GM23338 (cell line): ENCODE data around the gene PLP2.

Experiments used
- CREB1 ChIP-seq: fragments of 250-450 bp; sonication (Bioruptor Pico); IDR thresholded peaks from 2 replicates; pipeline ENCODE4 v1.5.0; 2020; ENCODE audit warnings: low read depth, mild to moderate bottlenecking, moderate library complexity
- EZH2 ChIP-seq: fragments of 200-600 bp; sonication (generic); IDR thresholded peaks from one replicate; pipeline ENCODE4 v1.8.0; 2017; ENCODE audit warnings: antibody characterized with exemption, mild to moderate bottlenecking, low read depth; ENCODE audit not compliant: unreplicated experiment
- EZH2phosphoT487 ChIP-seq: fragments of 200-600 bp; sonication (generic); IDR thresholded peaks from one replicate; pipeline ENCODE4 v1.8.1; 2018; ENCODE audit warnings: antibody characterized with exemption; ENCODE audit not compliant: unreplicated experiment
- JUNB ChIP-seq: IDR thresholded peaks from one replicate; pipeline ENCODE4 v1.6.1; 2016; ENCODE audit warnings: antibody characterized with exemption; ENCODE audit not compliant: unreplicated experiment
- POLR2AphosphoS5 ChIP-seq: IDR thresholded peaks from 2 replicates; pipeline ENCODE4 v1.6.1; 2016; ENCODE audit warnings: antibody characterized with exemption, low read depth
- STAT1 ChIP-seq: IDR thresholded peaks from one replicate; pipeline ENCODE4 v1.6.1; 2016; ENCODE audit warnings: antibody characterized with exemption; ENCODE audit not compliant: unreplicated experiment
- ZNF114 ChIP-seq: fragments of 250-450 bp; sonication (Bioruptor Pico); IDR thresholded peaks from 2 replicates; pipeline ENCODE4 v1.5.0; 2020; ENCODE audit warnings: mild to moderate bottlenecking, moderate library complexity
- TF ChIP-seq, protein P1 (sequence below): IDR thresholded peaks from one replicate; pipeline ENCODE4 v1.6.1; 2018; ENCODE audit warnings: antibody characterized with exemption; ENCODE audit not compliant: unreplicated experiment
- TF ChIP-seq, protein P2 (sequence below), 2 experiments: fragments of 200-600 bp in 1 of 2; sonication (generic) in 1 of 2; conservative IDR thresholded peaks; 2 replicates each; pipeline versions ENCODE4 v1.5.1 to v1.6.1; 2016 to 2017; ENCODE audit warnings: antibody characterized with exemption in 2 of 2, low read depth in 2 of 2, mild to moderate bottlenecking in 2 of 2, moderate library complexity in 1 of 2
- TF ChIP-seq, protein P3 (sequence below): IDR thresholded peaks from 2 replicates; pipeline ENCODE4 v1.6.1; 2016; ENCODE audit warnings: antibody characterized with exemption

DNA sequence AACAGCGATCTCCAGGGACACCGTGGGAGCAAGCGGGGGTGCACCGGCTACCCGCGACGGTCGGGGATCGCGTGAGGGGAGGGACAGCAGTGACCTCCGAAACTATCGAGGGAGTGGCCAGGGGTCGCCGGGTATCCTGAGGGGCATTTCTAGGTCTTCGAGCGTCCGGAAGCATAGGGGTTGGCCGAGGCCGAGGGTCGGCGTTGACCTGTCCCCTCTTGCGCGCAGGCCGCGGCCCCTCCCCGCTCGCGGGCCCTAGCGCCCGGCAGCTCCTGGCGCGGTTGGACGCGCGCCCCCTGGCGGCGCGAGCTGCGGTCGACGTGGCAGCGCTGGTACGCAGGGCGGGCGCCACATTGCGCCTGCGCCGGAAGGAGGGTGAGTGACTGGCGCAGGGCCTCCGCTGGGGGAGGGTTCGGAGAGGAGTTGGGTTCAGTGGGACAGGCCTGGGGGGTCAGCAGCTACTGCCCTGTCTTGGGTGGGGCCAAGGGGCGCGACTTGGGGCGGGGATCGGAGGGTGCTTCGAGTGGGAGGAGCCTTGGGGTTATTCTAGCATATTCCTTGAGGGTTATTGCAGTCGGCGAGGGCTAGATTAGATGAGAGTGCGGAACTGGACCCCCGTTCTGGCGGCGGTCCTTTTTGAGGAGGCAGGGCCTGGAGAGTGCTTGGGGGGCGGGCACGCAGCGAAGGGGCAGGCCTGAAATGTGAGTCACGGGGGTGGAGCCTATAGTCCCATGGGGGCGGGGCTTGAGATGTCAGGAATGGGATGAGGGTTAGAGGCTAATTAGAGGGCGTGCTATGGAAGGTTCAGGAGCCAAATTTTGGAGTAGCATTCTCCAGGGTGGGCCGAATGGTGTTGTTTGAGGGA lies 7.9 kb upstream of the PLP2 start:
- TF ChIP-seq, protein P1, sequence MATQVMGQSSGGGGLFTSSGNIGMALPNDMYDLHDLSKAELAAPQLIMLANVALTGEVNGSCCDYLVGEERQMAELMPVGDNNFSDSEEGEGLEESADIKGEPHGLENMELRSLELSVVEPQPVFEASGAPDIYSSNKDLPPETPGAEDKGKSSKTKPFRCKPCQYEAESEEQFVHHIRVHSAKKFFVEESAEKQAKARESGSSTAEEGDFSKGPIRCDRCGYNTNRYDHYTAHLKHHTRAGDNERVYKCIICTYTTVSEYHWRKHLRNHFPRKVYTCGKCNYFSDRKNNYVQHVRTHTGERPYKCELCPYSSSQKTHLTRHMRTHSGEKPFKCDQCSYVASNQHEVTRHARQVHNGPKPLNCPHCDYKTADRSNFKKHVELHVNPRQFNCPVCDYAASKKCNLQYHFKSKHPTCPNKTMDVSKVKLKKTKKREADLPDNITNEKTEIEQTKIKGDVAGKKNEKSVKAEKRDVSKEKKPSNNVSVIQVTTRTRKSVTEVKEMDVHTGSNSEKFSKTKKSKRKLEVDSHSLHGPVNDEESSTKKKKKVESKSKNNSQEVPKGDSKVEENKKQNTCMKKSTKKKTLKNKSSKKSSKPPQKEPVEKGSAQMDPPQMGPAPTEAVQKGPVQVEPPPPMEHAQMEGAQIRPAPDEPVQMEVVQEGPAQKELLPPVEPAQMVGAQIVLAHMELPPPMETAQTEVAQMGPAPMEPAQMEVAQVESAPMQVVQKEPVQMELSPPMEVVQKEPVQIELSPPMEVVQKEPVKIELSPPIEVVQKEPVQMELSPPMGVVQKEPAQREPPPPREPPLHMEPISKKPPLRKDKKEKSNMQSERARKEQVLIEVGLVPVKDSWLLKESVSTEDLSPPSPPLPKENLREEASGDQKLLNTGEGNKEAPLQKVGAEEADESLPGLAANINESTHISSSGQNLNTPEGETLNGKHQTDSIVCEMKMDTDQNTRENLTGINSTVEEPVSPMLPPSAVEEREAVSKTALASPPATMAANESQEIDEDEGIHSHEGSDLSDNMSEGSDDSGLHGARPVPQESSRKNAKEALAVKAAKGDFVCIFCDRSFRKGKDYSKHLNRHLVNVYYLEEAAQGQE = no peak
- TF ChIP-seq JUNB = no peak
- TF ChIP-seq CREB1 = 0 out of 2 replicates have a peak, but pooled peaks have one; percentile 23
- peak; percentile 33; the same call in 1 of the 2 replicates for TF ChIP-seq POLR2AphosphoS5
- no peak for TF ChIP-seq EZH2phosphoT487
- TF ChIP-seq, protein P2, sequence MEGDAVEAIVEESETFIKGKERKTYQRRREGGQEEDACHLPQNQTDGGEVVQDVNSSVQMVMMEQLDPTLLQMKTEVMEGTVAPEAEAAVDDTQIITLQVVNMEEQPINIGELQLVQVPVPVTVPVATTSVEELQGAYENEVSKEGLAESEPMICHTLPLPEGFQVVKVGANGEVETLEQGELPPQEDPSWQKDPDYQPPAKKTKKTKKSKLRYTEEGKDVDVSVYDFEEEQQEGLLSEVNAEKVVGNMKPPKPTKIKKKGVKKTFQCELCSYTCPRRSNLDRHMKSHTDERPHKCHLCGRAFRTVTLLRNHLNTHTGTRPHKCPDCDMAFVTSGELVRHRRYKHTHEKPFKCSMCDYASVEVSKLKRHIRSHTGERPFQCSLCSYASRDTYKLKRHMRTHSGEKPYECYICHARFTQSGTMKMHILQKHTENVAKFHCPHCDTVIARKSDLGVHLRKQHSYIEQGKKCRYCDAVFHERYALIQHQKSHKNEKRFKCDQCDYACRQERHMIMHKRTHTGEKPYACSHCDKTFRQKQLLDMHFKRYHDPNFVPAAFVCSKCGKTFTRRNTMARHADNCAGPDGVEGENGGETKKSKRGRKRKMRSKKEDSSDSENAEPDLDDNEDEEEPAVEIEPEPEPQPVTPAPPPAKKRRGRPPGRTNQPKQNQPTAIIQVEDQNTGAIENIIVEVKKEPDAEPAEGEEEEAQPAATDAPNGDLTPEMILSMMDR (conservative IDR thresholded peaks at IDR 0.05; ENCODE audit: low read depth in 2 of 2) = peak; percentile 44 to 77
- no peak for TF ChIP-seq EZH2
- TF ChIP-seq, protein P3, sequence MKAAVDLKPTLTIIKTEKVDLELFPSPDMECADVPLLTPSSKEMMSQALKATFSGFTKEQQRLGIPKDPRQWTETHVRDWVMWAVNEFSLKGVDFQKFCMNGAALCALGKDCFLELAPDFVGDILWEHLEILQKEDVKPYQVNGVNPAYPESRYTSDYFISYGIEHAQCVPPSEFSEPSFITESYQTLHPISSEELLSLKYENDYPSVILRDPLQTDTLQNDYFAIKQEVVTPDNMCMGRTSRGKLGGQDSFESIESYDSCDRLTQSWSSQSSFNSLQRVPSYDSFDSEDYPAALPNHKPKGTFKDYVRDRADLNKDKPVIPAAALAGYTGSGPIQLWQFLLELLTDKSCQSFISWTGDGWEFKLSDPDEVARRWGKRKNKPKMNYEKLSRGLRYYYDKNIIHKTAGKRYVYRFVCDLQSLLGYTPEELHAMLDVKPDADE = no peak
- no peak for TF ChIP-seq ZNF114 (CRISPR knock-in tag)
- no peak for TF ChIP-seq STAT1
